Stomach (tissue), 9 donors: Measurements from ENCODE around the gene FAM98B. TPM values are rescaled to one million over a fixed set of nuclear protein-coding genes. Genes with fewer than 3 reads are reported as not detected.

ENCODE experiments used
- DNase-seq, 2 donors: peaks; one replicate each; pipeline versions ENCODE4 v3.0.0 to v3.0.0-alpha.2; 2013 to 2019
- H3K27ac ChIP-seq, 5 donors: fragments of 200-600 bp in 4 of 5; sonication (generic) in 4 of 5; one replicate each; pipeline ENCODE4 v1.5.1; 2013 to 2019; ENCODE audit warnings: mild to moderate bottlenecking in 1 of 5, moderate library complexity in 1 of 5
- H3K27me3 ChIP-seq, 3 donors: fragments of 200-600 bp; sonication (generic); one replicate each; pipeline ENCODE4 v1.5.1; 2017 to 2019; ENCODE audit warnings: mixed run types in 1 of 3
- H3K36me3 ChIP-seq, 4 donors: fragments of 200-600 bp; sonication (generic); 1 replicate in 3 of 4; 2 replicates in 1 of 4; pipeline ENCODE4 v1.5.1; 2016 to 2019
- H3K4me1 ChIP-seq, 4 donors: fragments of 200-600 bp; sonication (generic); one replicate each; pipeline ENCODE4 v1.5.1; 2016 to 2019
- H3K4me3 ChIP-seq, 4 donors: fragments of 200-600 bp; sonication (generic) in 3 of 4; one replicate each; pipeline ENCODE4 v1.5.1; 2016 to 2019; ENCODE audit warnings: mild to moderate bottlenecking in 1 of 4
- H3K9me3 ChIP-seq, 4 donors: fragments of 200-600 bp; sonication (generic); one replicate each; pipeline ENCODE4 v1.5.1; 2016 to 2019
- EP300 ChIP-seq: sonication (generic); formaldehyde crosslinking; IDR thresholded peaks from one replicate; pipeline ENCODE4 v1.6.1; 2017; ENCODE audit warnings: antibody characterized with exemption
- POLR2A ChIP-seq, 4 donors: fragments of 450-650 bp; IDR thresholded peaks; one replicate each; pipeline ENCODE4 v1.6.1; 2016; ENCODE audit warnings: antibody characterized with exemption in 4 of 4, control low read depth in 2 of 4, mild to moderate bottlenecking in 1 of 4, moderate library complexity in 1 of 4
- POLR2AphosphoS5 ChIP-seq, 3 donors: sonication (generic); formaldehyde crosslinking; IDR thresholded peaks; one replicate each; pipeline ENCODE4 v1.6.1; 2016; ENCODE audit warnings: antibody characterized with exemption in 3 of 3
- WGBS, 5 donors: extraction: QIAGEN DNeasy Blood & Tissue Kit in 3 of 5; methylation state at CpG; one replicate each; pipeline versions ENCODE4 v1.1.5 to v1.1.7; 2013 to 2018; 5-methylcytosine and 5-hydroxymethylcytosine counted together
- intact Hi-C: fragments of 100-400 bp; cut with DNase I; formaldehyde crosslinking; loops from one replicate; pipeline ENCODE4 v1.15.1; 2023; ENCODE audit warnings: low total_unique reads
- polyA plus RNA-seq, 3 donors: library from polyadenylated mRNA; stranded (reverse); fragments of 200-250 nt; gene quantifications; one replicate each; pipeline ENCODE4 v1.2.3, GENCODE V29; 2013
- total RNA-seq, 5 donors: library from RNA; depleted of rRNA; stranded (reverse); fragments of >200 nt; gene quantifications; one replicate each; pipeline versions ENCODE4 v1.1.0 to v1.2.3, GENCODE V29; 2014 to 2016
- TF ChIP-seq, protein P1 (sequence below), 7 experiments: fragments of 450-650 bp in 4 of 7; fragments of 200-600 bp in 3 of 7; sonication (generic) in 3 of 7; IDR thresholded peaks; one replicate each; pipeline ENCODE4 v1.5.1; 2016 to 2019; ENCODE audit warnings: antibody characterized with exemption in 7 of 7, control low read depth in 2 of 7, mild to moderate bottlenecking in 1 of 7
- donor health status: healthy with polysubstance abuse.
- donor health status: Bipolar disorder and iron deficiency.
- donor health status: healthy.

The FAM98B gene
- total and polyA plus RNA-seq, 8 donors: 1.7 to 61.3 (median 8.7) TPM

DNA sequence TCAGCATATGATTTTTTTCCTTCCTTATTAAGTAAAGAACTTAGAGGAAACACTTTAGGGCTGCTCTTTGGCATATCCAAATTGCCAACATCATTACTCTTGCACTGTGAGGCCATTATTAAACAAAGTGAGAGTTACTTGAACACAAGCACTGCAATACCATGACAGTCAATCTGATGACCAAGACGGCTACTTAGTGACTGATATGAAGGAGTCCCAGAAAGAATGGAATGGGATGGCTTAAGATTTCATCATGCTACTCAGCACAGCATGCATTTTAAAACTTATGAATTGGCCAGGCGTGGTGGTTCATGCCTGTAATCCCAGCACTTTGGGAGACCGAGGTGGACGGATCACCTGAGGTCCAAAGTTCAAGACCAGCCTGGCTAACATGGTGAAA lies 55.2 kb downstream of the FAM98B start:
- H3K4me3 ChIP-seq: no peak overlapping the region
- no peaks in the 10 kb centered on the region for H3K36me3 ChIP-seq
- no peaks in the 10 kb centered on the region for H3K4me1 ChIP-seq
- intact Hi-C loops: no loop called here
- 79 to 92% (median 86%) methylated on average over 4 of the region's 4 CpGs for WGBS, 5 donors
- H3K9me3 ChIP-seq: no peaks in the 10 kb centered on the region
- H3K27ac ChIP-seq: no peak overlapping the region
- TF ChIP-seq, protein P1, sequence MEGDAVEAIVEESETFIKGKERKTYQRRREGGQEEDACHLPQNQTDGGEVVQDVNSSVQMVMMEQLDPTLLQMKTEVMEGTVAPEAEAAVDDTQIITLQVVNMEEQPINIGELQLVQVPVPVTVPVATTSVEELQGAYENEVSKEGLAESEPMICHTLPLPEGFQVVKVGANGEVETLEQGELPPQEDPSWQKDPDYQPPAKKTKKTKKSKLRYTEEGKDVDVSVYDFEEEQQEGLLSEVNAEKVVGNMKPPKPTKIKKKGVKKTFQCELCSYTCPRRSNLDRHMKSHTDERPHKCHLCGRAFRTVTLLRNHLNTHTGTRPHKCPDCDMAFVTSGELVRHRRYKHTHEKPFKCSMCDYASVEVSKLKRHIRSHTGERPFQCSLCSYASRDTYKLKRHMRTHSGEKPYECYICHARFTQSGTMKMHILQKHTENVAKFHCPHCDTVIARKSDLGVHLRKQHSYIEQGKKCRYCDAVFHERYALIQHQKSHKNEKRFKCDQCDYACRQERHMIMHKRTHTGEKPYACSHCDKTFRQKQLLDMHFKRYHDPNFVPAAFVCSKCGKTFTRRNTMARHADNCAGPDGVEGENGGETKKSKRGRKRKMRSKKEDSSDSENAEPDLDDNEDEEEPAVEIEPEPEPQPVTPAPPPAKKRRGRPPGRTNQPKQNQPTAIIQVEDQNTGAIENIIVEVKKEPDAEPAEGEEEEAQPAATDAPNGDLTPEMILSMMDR (IDR thresholded peaks at IDR 0.05): no peak
- no peak for TF ChIP-seq POLR2A (IDR thresholded peaks at IDR 0.05)
- no peak for TF ChIP-seq POLR2AphosphoS5 (IDR thresholded peaks at IDR 0.05)
- TF ChIP-seq EP300: no peak
- DNase-seq: no peak
- H3K27me3 ChIP-seq: peaks cover 0 to 18% (median 0%) of the 10 kb centered on the region in 3 donors

DNA sequence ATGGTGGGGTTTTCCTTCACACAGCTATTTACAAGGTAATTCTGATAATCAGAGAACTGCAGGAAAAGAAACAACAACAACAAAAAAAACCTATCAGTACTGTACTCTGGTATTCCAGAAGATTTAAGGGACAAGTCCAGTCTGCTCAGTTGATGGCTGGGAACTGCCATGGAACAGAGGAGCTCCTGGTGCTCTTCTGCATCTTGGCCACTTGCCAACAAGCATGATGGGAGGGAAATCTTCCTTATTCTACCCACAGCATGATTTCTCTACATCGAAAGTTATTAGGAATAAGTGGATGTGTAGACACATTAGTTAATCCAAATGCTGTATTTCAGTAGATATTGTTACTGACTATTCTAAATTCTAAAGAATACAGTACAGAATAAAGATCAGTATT lies 59.0 kb downstream of the FAM98B start:
- TF ChIP-seq POLR2A (IDR thresholded peaks at IDR 0.05): no peak
- TF ChIP-seq EP300: no peak
- TF ChIP-seq, protein P1 (IDR thresholded peaks at IDR 0.05): no peak
- no peak for TF ChIP-seq POLR2AphosphoS5 (IDR thresholded peaks at IDR 0.05)
- no peak for DNase-seq
- H3K4me3 ChIP-seq: no peak overlapping the region
- H3K27me3 ChIP-seq: peaks cover 0 to 29% (median 0%) of the 10 kb centered on the region in 3 donors
- no peaks in the 10 kb centered on the region for H3K9me3 ChIP-seq
- H3K27ac ChIP-seq: no peak overlapping the region
- intact Hi-C loops: no loop called here
- H3K36me3 ChIP-seq: no peaks in the 10 kb centered on the region
- H3K4me1 ChIP-seq: no peaks in the 10 kb centered on the region
- WGBS, 5 donors: 87 to 97% (median 91%) methylated on average over 1 of the region's 1 CpG

DNA sequence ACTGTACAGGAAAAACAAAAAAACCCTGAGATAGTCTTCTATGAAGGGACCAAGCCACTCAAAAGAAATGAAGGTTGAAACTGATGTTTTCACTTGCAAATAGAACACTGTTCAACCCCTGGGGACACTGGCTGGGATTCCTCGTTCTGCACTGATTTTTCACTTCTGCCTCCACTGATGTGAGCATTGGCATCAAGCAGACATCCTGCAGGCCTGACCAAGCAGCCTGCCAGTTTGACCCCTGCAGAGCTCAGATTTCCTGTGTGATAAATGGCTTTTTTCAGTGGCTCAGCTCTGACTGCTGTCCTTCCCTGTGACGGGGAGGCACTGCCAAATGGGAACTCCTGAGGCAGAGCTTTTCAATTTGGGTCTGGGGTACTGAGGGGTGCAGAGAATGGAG lies 60.7 kb downstream of the FAM98B start:
- Histone ChIP-seq H3K36me3 (no peaks in the 10 kb centered on the region), H3K4me3 (no peak overlapping the region), H3K27me3 (peaks cover 0 to 29% (median 0%) of the 10 kb centered on the region in 3 donors), H3K4me1 (no peaks in the 10 kb centered on the region), H3K27ac (no peak overlapping the region), H3K9me3 (no peaks in the 10 kb centered on the region)
- intact Hi-C loops: no loop called here
- 60 to 70% (median 65%) methylated on average over 2 of the region's 2 CpGs for WGBS, 5 donors
- no peak for DNase-seq
- TF ChIP-seq POLR2A (IDR thresholded peaks at IDR 0.05) (no peak), EP300 (no peak), POLR2AphosphoS5 (IDR thresholded peaks at IDR 0.05) (no peak)
- TF ChIP-seq, protein P1 (IDR thresholded peaks at IDR 0.05): no peak

DNA sequence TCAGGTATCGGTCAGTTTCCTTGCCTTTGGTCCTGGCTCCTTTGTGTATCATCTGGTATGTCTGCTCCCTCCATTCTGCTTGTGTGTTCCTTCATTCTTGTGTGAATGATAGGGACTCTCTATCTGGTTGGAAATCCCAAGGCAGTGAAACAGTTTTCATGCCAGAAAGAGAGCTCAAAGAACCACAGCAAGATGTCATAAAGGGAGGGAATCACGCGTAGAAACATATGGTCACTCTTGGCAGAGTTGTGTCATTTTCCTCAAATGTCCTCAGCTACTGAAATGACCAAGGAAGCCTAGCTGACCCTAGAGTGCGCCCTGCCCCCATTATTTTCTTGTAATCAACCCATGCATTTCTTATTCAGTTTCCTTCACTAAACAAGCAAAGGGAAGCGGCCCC lies 62.7 kb downstream of the FAM98B start:
- TF ChIP-seq POLR2AphosphoS5 (IDR thresholded peaks at IDR 0.05) (no peak), EP300 (no peak), POLR2A (IDR thresholded peaks at IDR 0.05) (no peak)
- TF ChIP-seq, protein P1 (IDR thresholded peaks at IDR 0.05): no peak
- Histone ChIP-seq H3K27me3 (peaks cover 0 to 24% (median 0%) of the 10 kb centered on the region in 3 donors), H3K36me3 (no peaks in the 10 kb centered on the region), H3K9me3 (no peaks in the 10 kb centered on the region), H3K27ac (no peak overlapping the region), H3K4me3 (no peak overlapping the region), H3K4me1 (no peaks in the 10 kb centered on the region)
- intact Hi-C loops: no loop called here
- DNase-seq: no peak
- 81 to 91% (median 82%) methylated on average over 5 of the region's 5 CpGs for WGBS, 5 donors
